Activated naive CD8-positive, alpha-beta T cell treated with anti-CD3 and anti-CD28 coated beads, Interleukin-2, amount 10 ng/mL, durations not matched to agents 7 days and 5 days (primary cell): ENCODE results near the gene TUBA1B. TPM values are rescaled to one million over a fixed set of nuclear protein-coding genes. Genes with fewer than 3 reads are reported as not detected.
"Not testable (repeated sequence)": the region's sequence is repeated elsewhere in the genome, so short reads cannot be mapped to it uniquely, and the experiment has no call there.

Experiments
- ATAC-seq: fragments of 150-1000 bp; cut with Tn5 transposase; one replicate; pipeline ENCODE4 v1.10.0; 2021; ENCODE audit warnings: low read depth, moderate library complexity
- POLR2A ChIA-PET: fragments of 350-600 bp; sonication (Branson Sonifier 250); formaldehyde crosslinking; loops from one replicate; lab custom pipeline; 2021; ENCODE audit warnings: antibody characterized with exemption; lab: Charles Lee
- DNase-seq: peaks from one replicate; pipeline ENCODE4 v3.0.0; 2021
- H3K27ac Mint-ChIP-seq: one replicate; pipeline ENCODE4 v1.8.0; 2022; ENCODE audit warnings: mild to moderate bottlenecking, mixed read lengths
- H3K27me3 Mint-ChIP-seq: one replicate; pipeline ENCODE4 v1.8.0; 2022; ENCODE audit warnings: mild to moderate bottlenecking, moderate library complexity, mixed read lengths
- H3K36me3 Mint-ChIP-seq: one replicate; pipeline ENCODE4 v1.8.0; 2021; ENCODE audit warnings: mild to moderate bottlenecking, mixed read lengths
- H3K4me1 Mint-ChIP-seq: one replicate; pipeline ENCODE4 v1.8.0; 2021; ENCODE audit warnings: mixed read lengths
- H3K4me3 Mint-ChIP-seq: one replicate; pipeline ENCODE4 v1.8.0; 2022; ENCODE audit warnings: mild to moderate bottlenecking, moderate library complexity, mixed read lengths
- H3K9me3 Mint-ChIP-seq: one replicate; pipeline ENCODE4 v1.8.0; 2021; ENCODE audit warnings: mixed read lengths
- total RNA-seq, 2 experiments: library from RNA; stranded (reverse); gene quantifications; one replicate each; pipeline ENCODE4 v1.2.3, GENCODE V29; 2021

The TUBA1B gene
- total RNA-seq, result 1,000 to 10,000 TPM; 1,302 to 1,389 TPM

GRCh38 chr12:49131051-49131893 is at the start of gene TUBA1B:
TSS of gene TUBA1B (minus strand) at chr12:49131395. CDS start at chr12:49131300, 95 bp downstream.
- peak; percentile 96 for DNase-seq
- Mint-ChIP-seq H3K27ac (peak within 1 kb of the TSS; percentile 98), H3K36me3 (peaks cover 39% of the 10 kb centered on the region), H3K9me3 (no peaks in the 10 kb centered on the region), H3K27me3 (no peaks in the 10 kb centered on the region), H3K4me1 (peaks cover 51% of the 10 kb centered on the region), H3K4me3 (peak within 1 kb of the TSS; percentile 95)
- POLR2A ChIA-PET, result interaction anchor here (0.5 to 4.5 kb wide), 61 partner anchors 8 to 1920 kb away, joined by 3 to 176 read pairs (median 6); partner anchors contain the start of genes ARF3, DDN, DDX23 and DHH
- ATAC-seq, result peak; percentile 75

GRCh38 chr12:49174218-49174617 is 43.0 kb upstream of the TUBA1B start:
- ATAC-seq (no peak), DNase-seq (no peak)
- Mint-ChIP-seq H3K9me3 (peaks cover 2% of the 10 kb centered on the region), H3K4me3 (no peak overlapping the region), H3K4me1 (peaks cover 2% of the 10 kb centered on the region), H3K27me3 (no peaks in the 10 kb centered on the region), H3K36me3 (peaks cover 4% of the 10 kb centered on the region), H3K27ac (no peak overlapping the region)
- POLR2A ChIA-PET, result interaction anchor here (0.7 to 1.0 kb wide), 2 partner anchors 14 to 15 kb away, joined by 3 read pairs; partner anchors contain the start of gene TUBA1A

- Mint-ChIP-seq H3K4me1 (peaks cover 3% of the 10 kb centered on the region), H3K9me3 (no peaks in the 10 kb centered on the region)
- POLR2A ChIA-PET, result interaction anchor here (0.8 kb wide), 1 partner anchor 40 kb away, joined by 3 read pairs; the partner anchor contains the start of gene TUBA1B
Measured at GRCh38 chr12:49170924-49171323, 39.7 kb upstream of the TUBA1B start.

GRCh38 chr12:49165114-49165513 is 33.9 kb upstream of the TUBA1B start:
- POLR2A ChIA-PET, result no interaction called here
- peaks cover 1% of the 10 kb centered on the region for H3K36me3 Mint-ChIP-seq
- no peak overlapping the region for H3K4me3 Mint-ChIP-seq
- no peak for ATAC-seq
- H3K9me3 Mint-ChIP-seq, result no peaks in the 10 kb centered on the region
- no peak overlapping the region for H3K27ac Mint-ChIP-seq
- peaks cover 1% of the 10 kb centered on the region for H3K4me1 Mint-ChIP-seq
- DNase-seq, result no peak
- H3K27me3 Mint-ChIP-seq, result no peaks in the 10 kb centered on the region

More at GRCh38 chr12:49170924-49171323, 39.7 kb upstream of the TUBA1B start:
- Mint-ChIP-seq H3K27me3 (no peaks in the 10 kb centered on the region), H3K4me3 (no peak overlapping the region), H3K36me3 (peaks cover 1% of the 10 kb centered on the region), H3K27ac (no peak overlapping the region)
- ATAC-seq, result no peak
- no peak for DNase-seq

- not testable (repeated sequence) for H3K27me3 Mint-ChIP-seq
Measured at GRCh38 chr12:49161901-49162300, 30.7 kb upstream of the TUBA1B start.

GRCh38 chr12:49161092-49161795 is 30.0 kb upstream of the TUBA1B start:
- Mint-ChIP-seq H3K9me3 (no peaks in the 10 kb centered on the region), H3K27ac (no peak overlapping the region)

More at GRCh38 chr12:49161901-49162300, 30.7 kb upstream of the TUBA1B start:
- H3K4me1 Mint-ChIP-seq, POLR2A ChIA-PET, DNase-seq, H3K36me3 Mint-ChIP-seq, H3K9me3 Mint-ChIP-seq, H3K27ac Mint-ChIP-seq, ATAC-seq, H3K4me3 Mint-ChIP-seq: not testable (repeated sequence)

GRCh38 chr12:49160399-49160798 is 29.2 kb upstream of the TUBA1B start:
- POLR2A ChIA-PET, result no interaction called here
- no peak overlapping the region for H3K27ac Mint-ChIP-seq
- ATAC-seq, result no peak
- H3K4me3 Mint-ChIP-seq, result no peak overlapping the region
- no peak for DNase-seq
- peaks cover 1% of the 10 kb centered on the region for H3K4me1 Mint-ChIP-seq
- H3K36me3 Mint-ChIP-seq, result no peaks in the 10 kb centered on the region
- no peaks in the 10 kb centered on the region for H3K9me3 Mint-ChIP-seq
- H3K27me3 Mint-ChIP-seq, result no peaks in the 10 kb centered on the region

More at GRCh38 chr12:49161092-49161795, 30.0 kb upstream of the TUBA1B start:
- no peaks in the 10 kb centered on the region for H3K36me3 Mint-ChIP-seq
- H3K27me3 Mint-ChIP-seq, result no peaks in the 10 kb centered on the region
- POLR2A ChIA-PET, result no interaction called here
- no peak for DNase-seq
- H3K4me3 Mint-ChIP-seq, result no peak overlapping the region
- H3K4me1 Mint-ChIP-seq, result peaks cover 1% of the 10 kb centered on the region
- no peak for ATAC-seq

GRCh38 chr12:49154221-49154620 is 23.0 kb upstream of the TUBA1B start:
- no peak overlapping the region for H3K4me3 Mint-ChIP-seq
- no peak for DNase-seq
- H3K9me3 Mint-ChIP-seq, result no peaks in the 10 kb centered on the region
- no peak for ATAC-seq
- H3K4me1 Mint-ChIP-seq, result peaks cover 6% of the 10 kb centered on the region
- peaks cover 1% of the 10 kb centered on the region for H3K36me3 Mint-ChIP-seq
- POLR2A ChIA-PET, result no interaction called here
- no peak overlapping the region for H3K27ac Mint-ChIP-seq
- H3K27me3 Mint-ChIP-seq, result peaks cover 3% of the 10 kb centered on the region

GRCh38 chr12:49147384-49147783 is 16.2 kb upstream of the TUBA1B start:
- POLR2A ChIA-PET, result interaction anchor here (3.2 kb wide), 1 partner anchor 16 kb away, joined by 13 read pairs; the partner anchor contains the start of gene TUBA1B

GRCh38 chr12:49146406-49146805 is 15.2 kb upstream of the TUBA1B start:
- Mint-ChIP-seq H3K4me3 (no peak overlapping the region), H3K27ac (no peak overlapping the region), H3K27me3 (no peaks in the 10 kb centered on the region), H3K4me1 (peaks cover 5% of the 10 kb centered on the region), H3K36me3 (peaks cover 2% of the 10 kb centered on the region), H3K9me3 (no peaks in the 10 kb centered on the region)
- ATAC-seq (no peak), DNase-seq (no peak)
- POLR2A ChIA-PET, result interaction anchor here (3.2 kb wide), 1 partner anchor 15 kb away, joined by 13 read pairs; the partner anchor contains the start of gene TUBA1B

More at GRCh38 chr12:49147384-49147783, 16.2 kb upstream of the TUBA1B start:
- no peak for DNase-seq
- Mint-ChIP-seq H3K27ac (no peak overlapping the region), H3K9me3 (no peaks in the 10 kb centered on the region), H3K27me3 (no peaks in the 10 kb centered on the region), H3K4me1 (peaks cover 5% of the 10 kb centered on the region), H3K4me3 (no peak overlapping the region), H3K36me3 (peaks cover 4% of the 10 kb centered on the region)
- no peak for ATAC-seq

GRCh38 chr12:49144384-49144783 is 13.2 kb upstream of the TUBA1B start:
- H3K9me3 Mint-ChIP-seq, result no peaks in the 10 kb centered on the region
- no peaks in the 10 kb centered on the region for H3K27me3 Mint-ChIP-seq
- no peak overlapping the region for H3K4me3 Mint-ChIP-seq
- POLR2A ChIA-PET, result interaction anchor here (0.6 to 4.2 kb wide), 2 partner anchors 13 to 33 kb away, joined by 3 to 28 read pairs; partner anchors contain the start of gene TUBA1B
- H3K4me1 Mint-ChIP-seq, result no peaks in the 10 kb centered on the region
- no peak for DNase-seq
- H3K27ac Mint-ChIP-seq, result no peak overlapping the region
- no peak for ATAC-seq
- H3K36me3 Mint-ChIP-seq, result peaks cover 5% of the 10 kb centered on the region

GRCh38 chr12:49138999-49139398 is 7.8 kb upstream of the TUBA1B start:
- no peak overlapping the region for H3K27ac Mint-ChIP-seq
- no peaks in the 10 kb centered on the region for H3K9me3 Mint-ChIP-seq
- peaks cover 3% of the 10 kb centered on the region for H3K4me1 Mint-ChIP-seq
- H3K27me3 Mint-ChIP-seq, result no peaks in the 10 kb centered on the region
- POLR2A ChIA-PET, result interaction anchor here (1.8 kb wide), 1 partner anchor 8 kb away, joined by 8 read pairs; the partner anchor contains the start of gene TUBA1B
- peaks cover 6% of the 10 kb centered on the region for H3K36me3 Mint-ChIP-seq
- ATAC-seq, result no peak
- DNase-seq, result no peak
- no peak overlapping the region for H3K4me3 Mint-ChIP-seq

- no peaks in the 10 kb centered on the region for H3K9me3 Mint-ChIP-seq
- H3K4me3 Mint-ChIP-seq, result no peak overlapping the region
- H3K27me3 Mint-ChIP-seq, result no peaks in the 10 kb centered on the region
- no peak overlapping the region for H3K27ac Mint-ChIP-seq
- H3K4me1 Mint-ChIP-seq, result peaks cover 7% of the 10 kb centered on the region
- H3K36me3 Mint-ChIP-seq, result peaks cover 6% of the 10 kb centered on the region
- DNase-seq (no peak), ATAC-seq (no peak)
- POLR2A ChIA-PET, result no interaction called here
Measured at GRCh38 chr12:49138587-49138986, 7.4 kb upstream of the TUBA1B start.
